ENCODE data around the gene LPIN2.
A peak's percentile ranks its signal among the peaks of the same experiment; 100 is the strongest.
"Not testable (repeated sequence)": the region's sequence is repeated elsewhere in the genome, so short reads cannot be mapped to it uniquely, and the experiment has no call there.

LPIN2 gene

GRCh38 chr18:3007491-3007890, 5.5 kb downstream of the LPIN2 start:
- no peak for DNase-seq (ENCODE audit: low spot score)

GRCh38 chr18:3005462-3005861, 7.5 kb downstream of the LPIN2 start:
- no peak for DNase-seq (ENCODE audit: low spot score)

- not testable (repeated sequence) for DNase-seq (ENCODE audit: low spot score)
Measured at GRCh38 chr18:3003766-3004165, 9.2 kb downstream of the LPIN2 start.

DNA sequence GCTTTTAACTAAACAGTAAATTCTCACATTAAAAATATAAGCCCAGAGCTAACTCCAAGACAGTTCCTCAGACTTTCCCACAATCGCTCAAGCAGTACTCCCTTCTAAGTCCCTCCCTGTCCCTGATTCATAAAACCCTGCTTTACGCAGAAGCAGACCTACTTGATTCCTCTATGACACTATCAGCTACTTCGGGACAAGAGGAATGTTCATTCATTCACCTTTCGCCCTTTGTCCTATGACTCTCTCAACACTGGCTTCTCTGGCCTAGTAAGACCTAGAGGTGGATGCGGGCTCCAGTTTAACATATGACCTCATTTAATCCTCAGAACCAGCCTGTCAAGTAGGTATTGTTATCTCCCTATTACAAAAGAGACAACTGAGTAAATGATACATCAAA, 10.2 kb downstream of the LPIN2 start:
- DNase-seq (ENCODE audit: low spot score) = no peak

- DNase-seq (ENCODE audit: low spot score) = no peak
Measured at GRCh38 chr18:2998644-2999043, 14.3 kb downstream of the LPIN2 start.

- DNase-seq (ENCODE audit: low spot score) = peak; percentile 61
Measured at GRCh38 chr18:2997846-2998564, 14.9 kb downstream of the LPIN2 start.

GRCh38 chr18:2997429-2997828, 15.5 kb downstream of the LPIN2 start:
- DNase-seq (ENCODE audit: low spot score) = no peak

GRCh38 chr18:2994603-2995432, 18.1 kb downstream of the LPIN2 start:
- peak; percentile 97 for DNase-seq (ENCODE audit: low spot score)

DNA sequence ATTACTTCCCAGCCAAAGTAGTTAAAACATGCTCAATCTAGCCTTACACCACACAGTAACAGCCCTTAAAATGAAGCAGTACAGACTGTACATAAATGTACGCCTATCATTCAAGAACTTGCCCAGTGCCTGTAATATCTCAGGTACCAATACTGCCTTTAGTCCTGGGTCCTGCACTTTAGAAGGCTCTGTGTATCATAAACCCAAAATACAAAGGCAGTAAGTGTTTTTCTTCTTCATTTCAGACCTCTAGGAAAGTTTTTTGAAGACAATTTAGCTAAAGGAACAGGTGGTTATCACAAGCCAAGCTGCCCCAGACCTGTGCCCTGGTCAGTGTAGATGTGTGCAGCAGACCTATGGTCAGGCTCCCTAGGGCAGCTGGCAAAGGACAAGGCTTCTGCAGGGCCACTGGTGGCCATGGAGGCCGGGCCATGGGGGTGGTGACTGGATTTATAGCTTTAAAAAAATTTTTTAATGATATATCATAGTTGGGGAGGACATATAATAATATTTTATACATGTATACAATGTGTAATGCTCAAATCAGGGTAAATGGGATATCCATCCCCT, 18.8 kb downstream of the LPIN2 start:
- peak; percentile 50 for DNase-seq (ENCODE audit: low spot score)

- no peak for DNase-seq (ENCODE audit: low spot score)
Measured at GRCh38 chr18:2992995-2993877, 19.7 kb downstream of the LPIN2 start.

GRCh38 chr18:2990956-2991640, 21.8 kb downstream of the LPIN2 start:
- DNase-seq (ENCODE audit: low spot score) = no peak

GRCh38 chr18:2987876-2988790, 24.8 kb downstream of the LPIN2 start:
- DNase-seq (ENCODE audit: low spot score) = no peak

GRCh38 chr18:2986150-2986865, 26.6 kb downstream of the LPIN2 start:
- peak; percentile 58 for DNase-seq (ENCODE audit: low spot score)

DNA sequence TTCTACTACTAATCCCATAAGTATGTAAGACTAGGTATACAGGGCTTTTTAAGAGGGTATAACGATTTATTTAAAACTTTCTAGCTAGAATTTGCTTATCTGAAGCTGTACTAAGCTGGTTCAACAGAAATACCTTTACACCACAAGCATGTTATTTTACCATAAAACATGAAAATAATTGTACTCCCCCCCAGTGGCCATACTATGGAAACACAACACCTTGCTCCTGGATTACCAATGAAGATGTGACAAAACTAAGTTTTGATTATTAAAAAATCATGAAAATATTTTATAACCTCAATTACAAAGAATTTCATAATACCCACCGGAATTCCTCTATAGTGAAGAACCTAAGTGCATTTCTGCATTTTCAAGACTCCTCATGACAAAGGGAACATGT, 27.3 kb downstream of the LPIN2 start:
- peak; percentile 79 for DNase-seq (ENCODE audit: low spot score)

DNA sequence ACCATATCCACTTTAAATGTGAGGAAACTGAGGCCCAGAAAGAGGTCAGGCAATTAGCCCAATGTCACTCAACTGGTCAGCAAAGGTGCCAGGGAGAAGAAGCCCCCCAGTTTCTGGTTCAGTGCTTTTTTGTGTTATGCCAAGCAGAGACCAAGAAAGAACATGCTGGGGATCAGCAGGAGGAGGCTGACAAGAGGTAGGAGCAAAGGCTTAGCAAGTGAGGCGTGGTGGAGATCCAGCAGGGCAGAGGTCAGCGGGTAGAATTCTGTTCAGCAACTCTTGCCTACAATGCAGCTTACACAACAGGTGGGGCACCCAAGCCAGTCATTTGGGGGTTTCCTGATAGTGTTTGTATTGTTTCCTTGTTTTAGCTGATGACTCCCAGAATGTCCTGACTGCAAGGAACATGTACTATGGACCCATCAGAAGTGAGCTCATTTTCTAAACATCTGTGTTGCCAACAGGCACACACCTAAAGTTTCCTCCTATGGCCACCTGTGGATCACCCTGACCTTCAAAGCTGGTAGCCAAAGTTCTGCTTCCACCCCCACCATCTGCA, 28.2 kb downstream of the LPIN2 start:
- no peak for DNase-seq (ENCODE audit: low spot score)

DNA sequence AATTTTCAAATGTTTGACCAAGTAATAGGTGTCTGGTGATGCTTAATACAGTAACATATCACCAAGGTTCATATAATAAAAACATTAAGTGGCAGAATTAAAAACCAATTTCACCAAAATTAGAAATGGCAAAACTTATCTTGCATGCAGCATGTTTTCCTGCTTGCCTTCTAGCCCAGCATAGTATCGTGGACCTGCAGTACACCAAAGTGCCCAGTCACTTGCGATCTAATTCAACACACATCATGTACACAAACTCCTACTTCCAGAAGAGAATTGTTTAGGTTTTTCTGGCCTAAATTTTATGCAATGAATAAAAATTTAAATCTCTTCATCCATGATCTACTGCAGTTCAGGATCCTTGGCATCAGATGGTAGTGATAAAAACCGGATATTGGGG, 28.9 kb downstream of the LPIN2 start:
- peak; percentile 80 for DNase-seq (ENCODE audit: low spot score)

DNA sequence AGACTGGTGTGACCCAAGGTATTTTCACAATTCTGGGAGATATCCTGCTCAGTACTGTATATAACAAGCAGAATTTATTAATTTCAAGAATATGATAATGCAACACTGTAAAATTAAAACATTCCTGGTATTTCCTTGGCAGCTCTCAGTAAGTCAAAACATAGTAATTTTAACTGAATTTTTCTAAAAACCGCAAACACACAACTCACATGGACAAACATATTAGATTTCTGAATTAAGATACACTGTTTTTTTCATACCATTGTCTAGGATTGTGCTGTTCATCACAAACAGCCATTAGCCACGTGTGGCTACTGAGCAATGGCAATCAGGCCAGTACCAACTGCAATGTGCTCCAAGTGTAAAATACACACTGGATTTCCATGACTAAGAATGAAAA, 29.6 kb downstream of the LPIN2 start:
- no peak for DNase-seq (ENCODE audit: low spot score)

- peak; percentile 93 for DNase-seq (ENCODE audit: low spot score)
Measured at GRCh38 chr18:2982452-2983269, 30.3 kb downstream of the LPIN2 start.

GRCh38 chr18:2982022-2982421, 30.9 kb downstream of the LPIN2 start:
- no peak for DNase-seq (ENCODE audit: low spot score)

Measured in hematopoietic multipotent progenitor cell treated with erythropoietin and hydrocortisone succinate and interleukin-3 and kit ligand, for 15 days (in vitro differentiated cells).